PC-9 (cell line): Measurements from ENCODE around the gene CC2D2A.

ENCODE experiments used
- CTCF ChIP-seq: fragments of 200-600 bp; sonication (generic); conservative IDR thresholded peaks from 2 replicates; pipeline ENCODE4 v1.6.1; 2017; ENCODE audit warnings: mixed run types, antibody characterized with exemption, mild to moderate bottlenecking, moderate library complexity
- EZH2 ChIP-seq: fragments of 200-600 bp; sonication (generic); IDR thresholded peaks from 2 replicates; pipeline ENCODE4 v1.8.0; 2017; ENCODE audit warnings: antibody characterized with exemption, low read depth

GRCh38 chr4:15541941-15542340 is 72.3 kb downstream of the CC2D2A start:
- TF ChIP-seq EZH2, result no peak
- no peak for TF ChIP-seq CTCF
